ENCODE results near the gene KRT5. TPM values are rescaled to one million over a fixed set of nuclear protein-coding genes. Genes with fewer than 3 reads are reported as not detected.

KRT5 gene
- total RNA-seq, 2 donors from 2014 or later, result 160 to 516 TPM

DNA sequence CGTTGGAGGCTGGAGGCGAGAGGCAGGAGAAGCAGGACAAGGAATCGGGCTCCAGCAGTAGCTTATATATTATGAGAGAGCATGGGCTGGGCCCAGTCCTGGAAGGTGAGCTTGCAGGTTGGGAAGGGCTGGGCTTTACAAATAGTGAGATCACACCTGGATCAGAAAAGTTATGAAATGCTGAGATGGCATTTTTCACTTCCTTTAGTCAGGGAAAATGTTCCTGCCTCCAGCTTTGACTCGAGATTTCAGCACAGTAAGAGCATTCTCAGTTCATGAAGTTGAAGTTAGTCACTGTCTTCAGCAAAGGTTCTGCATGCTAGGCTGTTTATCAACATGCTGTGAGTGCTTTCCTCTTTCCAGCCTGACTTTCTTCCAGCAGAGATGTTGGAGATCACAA is 46.4 kb downstream of the KRT5 start, which contains the start of gene KRT6C:
Gene KRT6C (minus strand): TSS at position 38 of the 400 bp plus-strand sequence. CDS start 68 bp downstream, outside the sequence.
- no peak for DNase-seq (ENCODE audit: low spot score)
- WGBS, result 74% methylated on average over 4 of the region's 4 CpGs
- Histone ChIP-seq H3K27me3 (replicated peaks; ENCODE audit: insufficient read depth) (no peaks in the 10 kb centered on the region), H3K27ac (no peak within 1 kb of the TSS), H3K4me1 (replicated peaks) (no peaks in the 10 kb centered on the region), H3K9me3 (no peaks in the 10 kb centered on the region), H3K4me3 (no peak within 1 kb of the TSS), H3K36me3 (no peaks in the 10 kb centered on the region)
- TF ChIP-seq, protein P1, sequence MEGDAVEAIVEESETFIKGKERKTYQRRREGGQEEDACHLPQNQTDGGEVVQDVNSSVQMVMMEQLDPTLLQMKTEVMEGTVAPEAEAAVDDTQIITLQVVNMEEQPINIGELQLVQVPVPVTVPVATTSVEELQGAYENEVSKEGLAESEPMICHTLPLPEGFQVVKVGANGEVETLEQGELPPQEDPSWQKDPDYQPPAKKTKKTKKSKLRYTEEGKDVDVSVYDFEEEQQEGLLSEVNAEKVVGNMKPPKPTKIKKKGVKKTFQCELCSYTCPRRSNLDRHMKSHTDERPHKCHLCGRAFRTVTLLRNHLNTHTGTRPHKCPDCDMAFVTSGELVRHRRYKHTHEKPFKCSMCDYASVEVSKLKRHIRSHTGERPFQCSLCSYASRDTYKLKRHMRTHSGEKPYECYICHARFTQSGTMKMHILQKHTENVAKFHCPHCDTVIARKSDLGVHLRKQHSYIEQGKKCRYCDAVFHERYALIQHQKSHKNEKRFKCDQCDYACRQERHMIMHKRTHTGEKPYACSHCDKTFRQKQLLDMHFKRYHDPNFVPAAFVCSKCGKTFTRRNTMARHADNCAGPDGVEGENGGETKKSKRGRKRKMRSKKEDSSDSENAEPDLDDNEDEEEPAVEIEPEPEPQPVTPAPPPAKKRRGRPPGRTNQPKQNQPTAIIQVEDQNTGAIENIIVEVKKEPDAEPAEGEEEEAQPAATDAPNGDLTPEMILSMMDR (IDR thresholded peaks at IDR 0.05), result no peak
- TF ChIP-seq POLR2AphosphoS5 (IDR thresholded peaks at IDR 0.05) (no peak), POLR2A (IDR thresholded peaks at IDR 0.05) (no peak)
- intact Hi-C loops (cut with DNase I), result no loop called here

DNA sequence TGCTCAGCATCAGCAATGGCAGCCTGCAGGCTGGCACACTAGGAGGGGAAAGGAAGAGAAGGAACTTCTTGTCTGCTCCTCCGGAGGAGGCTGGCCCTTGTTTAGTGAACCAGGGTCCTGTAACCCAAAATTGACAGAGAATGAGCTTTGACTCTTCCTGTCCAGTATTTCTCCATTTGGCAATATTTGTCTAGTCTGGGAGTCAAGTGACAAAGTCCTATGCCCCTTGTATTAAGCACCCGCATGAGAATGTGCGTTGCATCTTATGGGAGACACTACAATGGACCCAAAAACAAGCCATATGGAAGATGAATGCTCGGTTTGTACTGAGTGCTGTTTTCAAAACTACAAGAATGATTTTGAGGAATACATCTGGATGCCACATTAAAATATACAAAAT is 50.3 kb downstream of the KRT5 start:
- TF ChIP-seq, protein P1 (IDR thresholded peaks at IDR 0.05), result no peak
- TF ChIP-seq POLR2AphosphoS5 (IDR thresholded peaks at IDR 0.05), result no peak
- no peak for TF ChIP-seq POLR2A (IDR thresholded peaks at IDR 0.05)
- Histone ChIP-seq H3K27ac (no peak overlapping the region), H3K36me3 (no peaks in the 10 kb centered on the region), H3K4me3 (no peak overlapping the region), H3K27me3 (replicated peaks; ENCODE audit: insufficient read depth) (no peaks in the 10 kb centered on the region), H3K4me1 (replicated peaks) (no peaks in the 10 kb centered on the region), H3K9me3 (no peaks in the 10 kb centered on the region)
- intact Hi-C loops (cut with DNase I), result no loop called here
- DNase-seq (ENCODE audit: low spot score), result no peak
- 86% methylated on average over 4 of the region's 4 CpGs for WGBS

DNA sequence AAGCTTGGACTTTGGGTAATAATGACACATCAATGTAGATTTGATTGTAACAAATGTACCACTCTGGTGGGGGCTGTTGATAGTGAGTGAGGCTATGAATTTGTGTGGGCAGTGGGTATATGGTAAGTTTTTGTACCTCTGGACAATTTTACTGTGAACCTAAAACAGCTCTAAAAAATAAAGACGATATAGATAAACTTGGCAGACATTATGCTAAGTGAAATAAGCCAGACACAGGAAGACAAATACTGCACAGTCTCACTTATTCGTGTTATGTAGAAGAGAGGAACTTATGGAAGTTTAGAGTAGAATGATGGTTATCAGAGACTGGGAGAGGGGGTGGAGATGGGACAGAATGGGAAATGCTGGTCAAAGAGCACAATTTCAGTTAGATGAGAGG is 55.3 kb downstream of the KRT5 start:
- WGBS, result 32% methylated on average over 2 of the region's 2 CpGs
- DNase-seq (ENCODE audit: low spot score), result no peak

More for the DNA sequence above, 55.3 kb downstream of the KRT5 start:
- Histone ChIP-seq H3K27me3 (replicated peaks; ENCODE audit: insufficient read depth) (no peaks in the 10 kb centered on the region), H3K4me3 (no peak overlapping the region), H3K9me3 (no peaks in the 10 kb centered on the region), H3K4me1 (replicated peaks) (no peaks in the 10 kb centered on the region), H3K27ac (no peak overlapping the region), H3K36me3 (no peaks in the 10 kb centered on the region)
- TF ChIP-seq, protein P1 (IDR thresholded peaks at IDR 0.05), result no peak
- no peak for TF ChIP-seq POLR2AphosphoS5 (IDR thresholded peaks at IDR 0.05)
- no peak for TF ChIP-seq POLR2A (IDR thresholded peaks at IDR 0.05)
- intact Hi-C loops (cut with DNase I), result no loop called here

Other genes starting within 250 kb of the KRT5 start
- gene KRT86, start 245.7 kb downstream of the KRT5 start, total RNA-seq, result under 1 TPM; 0.27 to 0.85 TPM
- 1 to 10 TPM in 1 of 2 donors, not detected in 1; 1.7 TPM for gene KRT81, start 228.9 kb downstream of the KRT5 start, total RNA-seq
- under 1 TPM in 1 of 2 donors, not detected in 1; 0.74 TPM for gene KRT83, start 199.0 kb downstream of the KRT5 start, total RNA-seq
- gene KRT85, start 152.9 kb downstream of the KRT5 start, total RNA-seq, result not detected
- not detected for gene KRT84, start 134.7 kb downstream of the KRT5 start, total RNA-seq
- gene KRT82, start 114.1 kb downstream of the KRT5 start, total RNA-seq, result not detected
- not detected for gene KRT75, start 86.0 kb downstream of the KRT5 start, total RNA-seq
- gene KRT6B, start 68.2 kb downstream of the KRT5 start, total RNA-seq, result under 1 TPM; 0.40 to 0.87 TPM
- not detected for gene KRT6C, start 46.6 kb downstream of the KRT5 start, total RNA-seq
- gene KRT6A, start 27.1 kb downstream of the KRT5 start, total RNA-seq, result 10 to 100 TPM in 1 of 2 donors, 1 to 10 TPM in 1; 5.9 to 13.6 TPM
- not detected for gene KRT71, start 32.8 kb upstream of the KRT5 start, total RNA-seq
- gene KRT74, start 53.4 kb upstream of the KRT5 start, total RNA-seq, result under 1 TPM; 0.05 to 0.45 TPM
- gene KRT72, start 81.1 kb upstream of the KRT5 start, total RNA-seq, result 10 to 100 TPM in 1 of 2 donors, not detected in 1; 22.1 TPM
- not detected for gene KRT73, start 98.2 kb upstream of the KRT5 start, total RNA-seq
- 1 to 10 TPM in 1 of 2 donors, under 1 TPM in 1; 0.41 to 5.1 TPM for gene KRT2, start 131.8 kb upstream of the KRT5 start, total RNA-seq
- gene KRT1, start 160.0 kb upstream of the KRT5 start, total RNA-seq, result 10 to 100 TPM in 1 of 2 donors, 1 to 10 TPM in 1; 1.5 to 18.1 TPM
- under 1 TPM; 0.09 to 0.57 TPM for gene KRT77, start 183.1 kb upstream of the KRT5 start, total RNA-seq

All from prostate gland (tissue), 2 donors.